Measurements from ENCODE around the gene TMEM42.
"Not testable (repeated sequence)": the region's sequence is repeated elsewhere in the genome, so short reads cannot be mapped to it uniquely, and the experiment has no call there.

The TMEM42 gene

DNA sequence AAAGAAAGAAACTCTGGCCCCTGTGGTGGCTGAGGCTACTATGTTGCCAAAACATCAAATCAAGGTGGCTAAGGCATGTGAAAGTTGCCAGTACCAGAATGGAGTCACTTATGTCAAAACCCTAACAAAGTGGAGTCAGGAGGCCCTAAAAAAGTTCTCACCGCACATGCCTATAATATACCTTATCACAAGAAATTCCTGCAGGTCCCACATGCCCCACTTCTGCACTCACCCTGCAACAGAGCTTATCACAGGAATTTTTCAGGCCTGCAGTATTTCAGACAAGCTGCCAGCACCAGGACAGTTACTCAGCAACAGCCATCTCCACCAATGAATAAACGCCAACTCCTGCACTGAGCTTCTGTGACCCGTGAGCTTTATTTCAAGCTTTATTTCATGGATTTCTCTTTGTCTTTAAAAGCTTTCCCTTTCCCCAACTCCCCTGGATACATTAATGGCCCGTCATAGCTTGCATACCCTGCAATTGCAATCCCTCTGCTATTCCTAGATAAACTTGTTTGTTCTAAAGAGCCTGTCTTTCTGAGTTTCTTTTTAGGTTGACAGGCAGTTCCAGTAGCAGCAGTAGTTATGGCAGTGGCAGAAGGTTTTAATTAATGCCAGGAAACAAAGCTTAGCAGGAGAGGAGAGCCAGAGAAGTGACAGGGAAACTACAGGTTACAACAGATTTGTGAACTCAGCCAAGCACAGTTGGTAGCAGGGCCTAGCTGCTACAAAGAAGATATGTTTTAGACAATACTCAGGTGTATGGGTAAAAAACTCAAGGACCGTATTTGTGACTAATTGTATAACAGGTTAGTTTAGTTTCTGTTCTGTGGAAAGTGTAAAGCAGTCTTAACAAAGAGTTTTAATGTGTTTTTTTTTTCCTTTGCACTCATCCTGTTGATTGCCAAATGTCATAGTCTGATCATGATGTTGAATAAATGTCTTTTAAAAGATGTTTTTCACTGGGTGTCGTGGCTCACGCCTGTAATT, 15.9 kb upstream of the TMEM42 start:
- Histone ChIP-seq H2AFZ (ENCODE audit: low read depth, low read length) (no peak overlapping the region), H3K9ac (ENCODE audit: low read length) (no peak overlapping the region), H3K18ac (ENCODE audit: low read depth in 1 of 2, low read length in 2 of 2) (no peak overlapping the region), H3K9me3 (ENCODE audit: control insufficient read depth, low read length) (no peaks in the 10 kb centered on the region), H3K27ac (ENCODE audit: low read length, poor library complexity, severe bottlenecking) (no peak overlapping the region), H2AK5ac (ENCODE audit: low read length, severe bottlenecking) (no peak overlapping the region), H3K4me2 (ENCODE audit: low read length, poor library complexity, severe bottlenecking) (no peak overlapping the region), H3K4me3 (ENCODE audit: insufficient read depth in 1 of 2, low read depth in 1 of 2, low read length in 2 of 2) (no peak overlapping the region), H3K79me1 (replicated peaks; ENCODE audit: low read length, poor library complexity, severe bottlenecking) (peaks cover 2% of the 10 kb centered on the region), H3K36me3 (ENCODE audit: control insufficient read depth in 1 of 2, insufficient read depth in 2 of 2, low read depth in 1 of 2, low read length in 2 of 2) (no peaks in the 10 kb centered on the region), H2BK15ac (ENCODE audit: low read depth, poor library complexity, severe bottlenecking) (no peak overlapping the region), H2BK120ac (ENCODE audit: low read depth, low read length) (no peak overlapping the region), H3K4ac (ENCODE audit: low read depth in 1 of 2, low read length in 2 of 2) (no peak overlapping the region), H3K23ac (ENCODE audit: low read length in 2 of 2) (no peak overlapping the region), H3K27me3 (ENCODE audit: control insufficient read depth in 1 of 2, insufficient read depth in 1 of 2, low read length in 2 of 2) (no peaks in the 10 kb centered on the region), H4K91ac (ENCODE audit: low read length) (no peak overlapping the region), H3K4me1 (ENCODE audit: control insufficient read depth, insufficient read depth, low read depth, low read length) (no peaks in the 10 kb centered on the region), H2BK5ac (ENCODE audit: low read depth, low read length, poor library complexity, severe bottlenecking) (no peak overlapping the region), H3K14ac (ENCODE audit: low read length in 2 of 2) (no peak overlapping the region), H4K8ac (ENCODE audit: low read length) (no peak overlapping the region), H2BK12ac (ENCODE audit: low read length in 2 of 2) (no peak overlapping the region)
- 63% methylated on average over 6 of the region's 7 CpGs for WGBS
- DNase-seq: peak; percentile 46

DNA sequence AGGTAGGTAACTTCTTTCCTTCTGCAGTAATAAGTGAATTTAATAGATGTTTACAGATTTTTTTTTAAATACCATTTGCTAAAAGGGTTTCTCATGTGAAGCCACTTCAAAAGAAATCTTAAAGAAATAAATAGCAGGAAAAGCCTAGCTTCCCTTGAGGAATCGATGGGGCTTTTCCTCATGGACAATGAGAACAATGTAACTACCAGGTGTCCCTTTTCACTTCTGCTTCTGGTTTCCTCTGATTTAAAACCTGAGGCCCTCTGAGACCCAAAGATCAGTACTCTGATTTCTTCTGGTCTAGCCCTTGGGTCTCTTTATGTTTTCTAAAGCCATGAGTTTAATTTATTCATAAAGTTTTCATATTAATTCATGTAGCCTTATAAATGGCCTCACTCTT, 13.1 kb upstream of the TMEM42 start:
- H3K4me2 ChIP-seq (ENCODE audit: low read length, poor library complexity, severe bottlenecking): no peak overlapping the region
- H2BK5ac ChIP-seq (ENCODE audit: low read depth, low read length, poor library complexity, severe bottlenecking): no peak overlapping the region
- H2AK5ac ChIP-seq (ENCODE audit: low read length, severe bottlenecking): no peak overlapping the region
- 100% methylated on average over 1 of the region's 1 CpG for WGBS
- H3K4me1 ChIP-seq (ENCODE audit: control insufficient read depth, insufficient read depth, low read depth, low read length): no peaks in the 10 kb centered on the region
- peaks cover 4% of the 10 kb centered on the region for H3K9me3 ChIP-seq (ENCODE audit: control insufficient read depth, low read length)
- no peak overlapping the region for H2BK120ac ChIP-seq (ENCODE audit: low read depth, low read length)
- H3K27me3 ChIP-seq (ENCODE audit: control insufficient read depth in 1 of 2, insufficient read depth in 1 of 2, low read length in 2 of 2): no peaks in the 10 kb centered on the region
- H3K4ac ChIP-seq (ENCODE audit: low read depth in 1 of 2, low read length in 2 of 2): no peak overlapping the region
- H3K36me3 ChIP-seq (ENCODE audit: control insufficient read depth in 1 of 2, insufficient read depth in 2 of 2, low read depth in 1 of 2, low read length in 2 of 2): peaks cover 0 to 4% of the 10 kb centered on the region in 2 experiments
- no peak overlapping the region for H2BK12ac ChIP-seq (ENCODE audit: low read length in 2 of 2)
- H3K79me1 ChIP-seq (replicated peaks; ENCODE audit: low read length, poor library complexity, severe bottlenecking): peaks cover 2% of the 10 kb centered on the region
- H4K8ac ChIP-seq (ENCODE audit: low read length): no peak overlapping the region
- H3K18ac ChIP-seq (ENCODE audit: low read depth in 1 of 2, low read length in 2 of 2): no peak overlapping the region
- H3K23ac ChIP-seq (ENCODE audit: low read length in 2 of 2): no peak overlapping the region
- H3K14ac ChIP-seq (ENCODE audit: low read length in 2 of 2): no peak overlapping the region
- H4K91ac ChIP-seq (ENCODE audit: low read length): no peak overlapping the region
- H2AFZ ChIP-seq (ENCODE audit: low read depth, low read length): no peak overlapping the region
- H3K9ac ChIP-seq (ENCODE audit: low read length): no peak overlapping the region
- H3K27ac ChIP-seq (ENCODE audit: low read length, poor library complexity, severe bottlenecking): no peak overlapping the region
- H2BK15ac ChIP-seq (ENCODE audit: low read depth, poor library complexity, severe bottlenecking): no peak overlapping the region
- DNase-seq: no peak
- no peak overlapping the region for H3K4me3 ChIP-seq (ENCODE audit: insufficient read depth in 1 of 2, low read depth in 1 of 2, low read length in 2 of 2)

DNA sequence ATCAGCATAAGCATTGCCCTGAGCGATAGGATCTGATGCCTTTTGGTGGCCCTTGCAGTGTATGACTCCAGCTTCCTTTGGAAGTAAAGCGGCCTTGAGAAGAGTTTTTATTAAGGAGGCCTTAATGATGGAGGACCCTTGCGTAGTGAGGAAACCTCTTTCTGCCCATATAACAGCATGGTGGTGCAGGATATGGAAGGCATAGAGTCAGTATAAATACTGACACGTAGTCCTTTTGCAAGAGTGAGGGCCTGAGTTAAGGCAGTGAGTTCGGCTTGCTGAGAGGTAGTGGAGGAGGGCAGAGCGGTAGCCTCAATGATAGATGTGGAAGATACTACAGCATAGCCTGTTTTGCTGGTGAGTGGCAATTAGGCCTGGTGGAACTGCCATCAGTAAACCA, 5.0 kb upstream of the TMEM42 start:
- not testable (repeated sequence) for H3K23ac ChIP-seq (ENCODE audit: low read length in 2 of 2); H3K27me3 ChIP-seq (ENCODE audit: control insufficient read depth in 1 of 2, insufficient read depth in 1 of 2, low read length in 2 of 2); H3K18ac ChIP-seq (ENCODE audit: low read depth in 1 of 2, low read length in 2 of 2); H2AFZ ChIP-seq (ENCODE audit: low read depth, low read length); H3K79me1 ChIP-seq (replicated peaks; ENCODE audit: low read length, poor library complexity, severe bottlenecking); H3K9ac ChIP-seq (ENCODE audit: low read length); H2BK5ac ChIP-seq (ENCODE audit: low read depth, low read length, poor library complexity, severe bottlenecking); H2BK12ac ChIP-seq (ENCODE audit: low read length in 2 of 2); H3K9me3 ChIP-seq (ENCODE audit: control insufficient read depth, low read length); H2BK120ac ChIP-seq (ENCODE audit: low read depth, low read length); H3K36me3 ChIP-seq (ENCODE audit: control insufficient read depth in 1 of 2, insufficient read depth in 2 of 2, low read depth in 1 of 2, low read length in 2 of 2); H3K27ac ChIP-seq (ENCODE audit: low read length, poor library complexity, severe bottlenecking); H3K4ac ChIP-seq (ENCODE audit: low read depth in 1 of 2, low read length in 2 of 2); H3K4me3 ChIP-seq (ENCODE audit: insufficient read depth in 1 of 2, low read depth in 1 of 2, low read length in 2 of 2); H2BK15ac ChIP-seq (ENCODE audit: low read depth, poor library complexity, severe bottlenecking); DNase-seq; H3K4me1 ChIP-seq (ENCODE audit: control insufficient read depth, insufficient read depth, low read depth, low read length); H3K14ac ChIP-seq (ENCODE audit: low read length in 2 of 2); H4K91ac ChIP-seq (ENCODE audit: low read length); H2AK5ac ChIP-seq (ENCODE audit: low read length, severe bottlenecking); H4K8ac ChIP-seq (ENCODE audit: low read length); H3K4me2 ChIP-seq (ENCODE audit: low read length, poor library complexity, severe bottlenecking)
- WGBS: over 99% methylated on average over 6 of the region's 6 CpGs

DNA sequence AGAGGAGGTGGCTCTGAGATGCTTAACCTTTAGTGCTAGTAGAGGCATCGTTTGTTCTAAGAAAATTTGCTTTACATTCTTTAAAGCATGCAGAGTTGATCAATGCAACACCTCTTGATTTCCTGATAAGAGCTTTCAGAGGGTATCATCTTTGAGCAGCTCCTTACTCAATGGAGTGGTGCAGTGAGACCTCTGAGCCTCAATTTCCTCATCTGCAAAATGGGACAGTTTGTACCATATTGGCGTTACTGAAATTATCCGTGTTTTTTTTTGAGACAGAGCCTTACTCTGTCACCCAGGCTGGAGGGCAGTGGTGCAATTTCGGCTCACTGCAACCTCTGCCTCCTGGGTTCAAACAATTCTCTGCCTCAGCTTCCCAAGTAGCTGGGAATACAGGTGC, 1.6 kb upstream of the TMEM42 start:
- Histone ChIP-seq H2BK15ac (ENCODE audit: low read depth, poor library complexity, severe bottlenecking) (no peak overlapping the region), H3K18ac (ENCODE audit: low read depth in 1 of 2, low read length in 2 of 2) (no peak overlapping the region), H2AFZ (ENCODE audit: low read depth, low read length) (no peak overlapping the region), H3K27me3 (ENCODE audit: control insufficient read depth in 1 of 2, insufficient read depth in 1 of 2, low read length in 2 of 2) (no peaks in the 10 kb centered on the region), H3K9me3 (ENCODE audit: control insufficient read depth, low read length) (no peaks in the 10 kb centered on the region), H4K8ac (ENCODE audit: low read length) (no peak overlapping the region), H3K4me2 (ENCODE audit: low read length, poor library complexity, severe bottlenecking) (no peak overlapping the region), H2AK5ac (ENCODE audit: low read length, severe bottlenecking) (no peak overlapping the region), H3K79me1 (replicated peaks; ENCODE audit: low read length, poor library complexity, severe bottlenecking) (peaks cover 20% of the 10 kb centered on the region), H3K4me1 (ENCODE audit: control insufficient read depth, insufficient read depth, low read depth, low read length) (peaks cover 6% of the 10 kb centered on the region), H2BK12ac (ENCODE audit: low read length in 2 of 2) (no peak overlapping the region), H3K4me3 (ENCODE audit: insufficient read depth in 1 of 2, low read depth in 1 of 2, low read length in 2 of 2) (no peak overlapping the region), H2BK120ac (ENCODE audit: low read depth, low read length) (no peak overlapping the region), H3K27ac (ENCODE audit: low read length, poor library complexity, severe bottlenecking) (no peak overlapping the region), H3K36me3 (ENCODE audit: control insufficient read depth in 1 of 2, insufficient read depth in 2 of 2, low read depth in 1 of 2, low read length in 2 of 2) (peaks cover 2 to 5% of the 10 kb centered on the region in 2 experiments), H4K91ac (ENCODE audit: low read length) (no peak overlapping the region), H3K14ac (ENCODE audit: low read length in 2 of 2) (no peak overlapping the region), H2BK5ac (ENCODE audit: low read depth, low read length, poor library complexity, severe bottlenecking) (no peak overlapping the region), H3K23ac (ENCODE audit: low read length in 2 of 2) (no peak overlapping the region), H3K4ac (ENCODE audit: low read depth in 1 of 2, low read length in 2 of 2) (no peak overlapping the region), H3K9ac (ENCODE audit: low read length) (no peak overlapping the region)
- DNase-seq: no peak
- WGBS: 100% methylated on average over 4 of the region's 4 CpGs

Measured in mesenchymal stem cell (in vitro differentiated cells and primary cell).